WERI-Rb-1 (cell line): Measurements from ENCODE around the gene SMPD3.

Experiments
- DNase-seq: peaks from one replicate; pipeline ENCODE4 v3.0.0-alpha.2; 2020
- H3K27ac ChIP-seq: fragments of 250-450 bp; sonication (Bioruptor Pico); 2 replicates; pipeline ENCODE4 v1.5.1; 2020; ENCODE audit warnings: mild to moderate bottlenecking, moderate library complexity
- H3K27me3 ChIP-seq: fragments of 250-450 bp; sonication (Bioruptor Pico); 2 replicates; pipeline ENCODE4 v1.5.1; 2021; ENCODE audit warnings: mild to moderate bottlenecking, low read depth, moderate library complexity; ENCODE audit not compliant: insufficient read depth, severe bottlenecking
- H3K36me3 ChIP-seq: fragments of 250-450 bp; sonication (Bioruptor Pico); 2 replicates; pipeline ENCODE4 v1.5.1; 2020; ENCODE audit warnings: mild to moderate bottlenecking, moderate library complexity
- H3K4me3 ChIP-seq: 2 replicates; pipeline ENCODE4 v1.5.1; 2011; ENCODE audit warnings: low read depth, mild to moderate bottlenecking, control low read depth, low read length
- H3K9me3 ChIP-seq: fragments of 250-450 bp; sonication (Bioruptor Pico); 2 replicates; pipeline ENCODE4 v1.5.1; 2021; ENCODE audit warnings: mild to moderate bottlenecking, moderate library complexity; ENCODE audit not compliant: severe bottlenecking
- CTCF ChIP-seq: IDR thresholded peaks from 2 replicates; pipeline ENCODE4 v1.5.1; 2011; ENCODE audit warnings: low read depth, mild to moderate bottlenecking, control low read depth, inconsistent platforms, low read length

Gene SMPD3

GRCh38 chr16:68331879-68332410 lies 116.4 kb downstream of the SMPD3 start:
- DNase-seq: no peak
- H3K27ac ChIP-seq: no peak overlapping the region
- H3K36me3 ChIP-seq: peaks cover 17% of the 10 kb centered on the region
- no peak overlapping the region for H3K4me3 ChIP-seq
- no peak for TF ChIP-seq CTCF
- no peaks in the 10 kb centered on the region for H3K27me3 ChIP-seq
- no peaks in the 10 kb centered on the region for H3K9me3 ChIP-seq

GRCh38 chr16:68328860-68329390 lies 119.4 kb downstream of the SMPD3 start:
- H3K9me3 ChIP-seq: no peaks in the 10 kb centered on the region
- H3K27ac ChIP-seq: no peak overlapping the region
- no peak overlapping the region for H3K4me3 ChIP-seq
- DNase-seq: no peak
- H3K27me3 ChIP-seq: no peaks in the 10 kb centered on the region
- H3K36me3 ChIP-seq: peaks cover 24% of the 10 kb centered on the region
- no peak for TF ChIP-seq CTCF

- peak; percentile 94 for TF ChIP-seq CTCF
- Histone ChIP-seq H3K4me3 (no peak overlapping the region), H3K27me3 (no peaks in the 10 kb centered on the region), H3K27ac (no peak overlapping the region), H3K9me3 (no peaks in the 10 kb centered on the region), H3K36me3 (peaks cover 26% of the 10 kb centered on the region)
- DNase-seq: peak; percentile 83
Observed at GRCh38 chr16:68328151-68328859, 120.0 kb downstream of the SMPD3 start.

GRCh38 chr16:68324780-68325357 lies 123.4 kb downstream of the SMPD3 start:
- TF ChIP-seq CTCF: no peak
- DNase-seq: no peak
- H3K27ac ChIP-seq: no peak overlapping the region
- H3K36me3 ChIP-seq: peaks cover 43% of the 10 kb centered on the region
- no peak overlapping the region for H3K4me3 ChIP-seq
- no peaks in the 10 kb centered on the region for H3K27me3 ChIP-seq
- no peaks in the 10 kb centered on the region for H3K9me3 ChIP-seq

- Histone ChIP-seq H3K4me3 (no peak overlapping the region), H3K36me3 (peaks cover 41% of the 10 kb centered on the region), H3K27ac (no peak overlapping the region), H3K9me3 (no peaks in the 10 kb centered on the region), H3K27me3 (no peaks in the 10 kb centered on the region)
- no peak for DNase-seq
- no peak for TF ChIP-seq CTCF
Observed at GRCh38 chr16:68324336-68324735, 124.0 kb downstream of the SMPD3 start.
